Stromal cell of bone marrow (primary cell): ENCODE results near the gene STK32C.

Experiments used
- DNase-seq: peaks from one replicate; pipeline ENCODE4 v3.0.0-alpha.2; 2012; ENCODE audit warnings: low read depth

The STK32C gene

GRCh38 chr10:132184816-132185593 is 122.7 kb downstream of the STK32C start:
- DNase-seq, result no peak

DNA sequence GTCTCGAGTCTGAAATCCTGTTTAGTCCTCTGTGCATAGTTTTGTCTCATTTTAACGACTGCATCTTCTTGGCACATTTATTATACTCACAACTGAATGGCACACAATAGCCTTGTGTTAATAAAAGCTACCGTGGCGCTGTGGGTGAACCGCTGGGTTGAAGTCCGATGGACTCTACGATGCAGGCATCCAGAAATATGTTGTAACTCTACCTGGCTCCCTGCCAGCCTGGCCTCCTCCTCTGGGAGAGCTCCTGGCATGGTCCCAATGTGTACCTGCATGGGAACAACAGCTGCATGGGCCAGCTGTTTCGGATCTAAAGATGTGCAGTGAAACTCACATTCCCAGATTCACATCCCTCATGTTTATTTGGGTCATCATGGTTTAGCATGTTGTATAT is 124.7 kb downstream of the STK32C start:
- DNase-seq, result no peak

DNA sequence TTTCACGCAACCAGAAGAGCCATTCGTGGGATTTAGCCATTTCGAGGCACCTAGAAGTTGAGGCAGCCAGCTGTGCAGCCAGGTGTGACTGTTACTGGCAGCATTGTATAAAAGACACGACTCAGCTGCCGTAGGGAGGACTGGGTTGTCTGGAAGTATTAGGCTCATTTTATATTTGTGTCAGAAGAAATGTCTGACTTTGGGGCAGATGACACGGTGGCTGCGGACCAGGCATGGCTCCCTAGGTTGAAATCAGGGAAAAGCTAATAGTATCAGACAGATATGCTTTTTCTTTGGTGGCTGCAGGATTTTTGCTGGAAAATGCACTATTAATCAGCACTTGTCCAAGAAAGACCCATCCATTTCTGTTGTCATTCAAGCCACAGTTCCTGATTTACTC is 125.2 kb downstream of the STK32C start:
- DNase-seq, result no peak

DNA sequence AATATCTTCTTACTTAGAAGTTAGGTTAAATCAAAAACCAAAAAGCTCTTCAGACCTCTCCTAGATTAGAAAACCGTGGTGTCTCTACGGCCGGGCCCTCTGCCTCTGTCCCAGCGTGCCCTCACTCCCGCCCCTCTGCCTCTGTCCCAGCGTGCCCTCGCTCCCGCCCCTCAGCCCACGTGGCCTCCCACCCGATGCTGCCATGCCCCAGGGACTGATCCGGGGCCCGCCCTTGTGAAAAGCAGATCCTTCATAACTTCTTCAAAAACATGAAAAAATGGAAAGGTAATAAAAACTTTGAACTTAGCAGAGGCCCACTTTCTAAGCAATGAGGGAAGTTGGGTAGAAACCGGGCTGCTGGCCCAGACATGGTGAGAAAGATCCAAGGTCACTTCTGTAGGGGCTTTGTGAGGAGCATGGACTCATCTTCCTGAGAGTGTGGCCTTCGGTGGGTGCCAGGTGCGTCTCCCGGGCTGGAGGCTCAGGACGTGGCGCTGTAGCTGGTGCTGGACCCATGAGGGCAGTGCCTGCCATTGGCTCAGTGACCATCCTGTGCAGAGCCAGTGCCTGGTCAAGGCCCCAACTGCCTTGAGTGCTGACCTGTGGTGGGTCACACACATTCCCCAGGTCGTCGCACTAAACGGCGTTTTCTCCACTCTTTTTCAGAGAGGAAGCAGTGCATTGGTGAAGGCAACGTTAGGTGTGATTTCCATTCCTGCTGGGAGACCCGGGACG is 125.9 kb downstream of the STK32C start:
- DNase-seq, result no peak

DNA sequence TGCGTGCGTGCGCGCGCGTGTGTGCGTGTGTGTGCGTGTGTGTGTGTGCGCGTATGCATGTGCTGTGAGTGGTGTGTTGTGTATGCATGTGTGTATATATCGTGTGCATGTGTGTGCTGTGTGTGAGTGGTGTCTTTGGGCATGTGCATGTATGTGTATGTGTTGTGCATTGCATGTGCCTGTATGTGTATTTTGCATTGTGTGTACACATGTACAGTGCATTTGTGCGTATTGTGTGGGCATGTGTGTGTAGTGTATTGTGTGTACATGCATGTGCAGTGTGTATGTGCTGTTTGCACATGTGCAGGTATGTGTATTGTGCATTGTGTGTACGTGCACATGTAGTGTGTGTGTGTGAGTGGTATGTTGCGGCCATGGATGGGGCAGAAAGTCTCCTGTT is 127.0 kb downstream of the STK32C start:
- no peak for DNase-seq

GRCh38 chr10:132179551-132180392 is 128.0 kb downstream of the STK32C start:
- DNase-seq, result no peak

GRCh38 chr10:132178672-132179545 is 128.8 kb downstream of the STK32C start:
- DNase-seq, result no peak

DNA sequence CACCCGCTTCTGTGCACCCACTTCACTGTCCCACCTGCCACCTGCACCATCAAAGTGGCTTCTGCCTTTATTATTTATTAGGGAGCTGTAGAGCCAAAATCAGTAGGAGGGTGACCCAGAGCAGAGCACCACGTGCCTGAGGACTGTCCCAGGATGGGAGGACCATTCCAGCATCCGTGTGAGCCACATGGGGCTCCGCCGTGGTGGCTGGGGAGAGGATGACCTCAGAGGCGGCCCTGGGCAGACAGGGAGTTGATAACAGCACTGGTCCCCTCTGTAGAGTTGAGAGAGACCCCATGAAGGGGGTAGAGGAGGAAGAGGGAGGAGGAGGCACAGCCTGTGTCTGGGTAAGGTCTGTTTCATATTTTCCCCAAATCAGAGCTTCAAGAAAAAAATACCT is 129.7 kb downstream of the STK32C start:
- DNase-seq, result no peak

DNA sequence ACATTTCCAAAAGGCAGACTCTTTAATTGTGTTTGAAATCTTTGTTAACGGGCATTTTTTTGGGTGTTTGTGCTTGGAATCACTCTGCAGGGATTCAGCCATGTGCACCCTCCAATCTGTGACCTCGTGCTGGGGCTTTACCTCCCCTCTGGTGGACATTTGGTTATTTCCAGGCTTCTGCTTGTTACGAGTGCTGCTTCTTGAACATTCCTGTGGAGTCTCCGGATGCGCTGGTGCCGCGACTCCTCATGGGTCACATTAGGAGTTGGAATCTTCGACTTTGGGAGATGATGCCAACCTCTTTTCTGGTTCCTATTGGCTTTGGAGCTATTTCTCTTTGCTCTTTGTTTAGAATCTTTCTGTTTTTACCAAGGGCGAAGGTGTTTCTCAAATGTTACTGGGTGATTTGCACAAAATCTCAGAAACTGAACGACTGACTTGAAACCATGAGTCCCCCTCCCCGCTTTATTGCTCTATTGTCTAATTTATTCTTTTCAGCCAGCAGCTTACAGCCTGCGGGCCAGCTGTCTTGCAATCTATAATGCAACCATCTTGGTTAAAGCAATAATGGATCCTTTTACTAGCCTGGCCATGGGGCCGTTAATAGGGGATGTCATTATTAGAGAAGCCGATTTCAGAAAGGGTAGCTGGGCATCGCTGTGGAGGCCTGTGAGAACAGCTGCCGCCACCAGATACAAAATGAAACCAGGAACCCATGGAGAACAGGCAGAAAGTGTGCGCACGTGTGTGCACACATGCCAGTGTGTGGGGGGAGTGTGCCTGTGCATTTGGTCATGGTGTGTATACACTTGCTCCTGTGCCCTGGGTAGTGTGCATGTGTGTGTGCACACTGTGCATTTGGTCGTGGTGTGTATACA is 130.9 kb downstream of the STK32C start:
- DNase-seq, result no peak

- no peak for DNase-seq
Measured at GRCh38 chr10:132175907-132176581, 131.7 kb downstream of the STK32C start.

DNA sequence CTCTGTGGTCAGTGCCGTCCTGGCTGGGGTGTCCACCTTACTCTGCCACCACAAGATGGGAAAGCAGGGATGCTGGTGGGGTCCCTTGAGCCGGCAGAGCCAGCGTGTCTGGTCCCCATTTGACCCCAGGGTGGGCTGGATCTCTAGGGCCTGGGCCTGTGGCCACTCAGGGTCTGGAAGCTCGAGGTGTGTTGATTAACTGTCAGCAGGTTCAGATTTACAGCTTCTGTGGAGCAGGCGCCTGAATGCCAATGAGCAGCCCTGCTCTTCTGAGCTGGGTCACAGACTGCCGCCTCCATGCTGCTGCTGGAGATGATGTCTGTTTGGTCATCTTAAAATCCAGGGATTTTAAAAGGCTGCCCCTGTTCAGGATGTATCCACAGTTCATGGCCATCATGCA is 132.3 kb downstream of the STK32C start:
- DNase-seq, result no peak

DNA sequence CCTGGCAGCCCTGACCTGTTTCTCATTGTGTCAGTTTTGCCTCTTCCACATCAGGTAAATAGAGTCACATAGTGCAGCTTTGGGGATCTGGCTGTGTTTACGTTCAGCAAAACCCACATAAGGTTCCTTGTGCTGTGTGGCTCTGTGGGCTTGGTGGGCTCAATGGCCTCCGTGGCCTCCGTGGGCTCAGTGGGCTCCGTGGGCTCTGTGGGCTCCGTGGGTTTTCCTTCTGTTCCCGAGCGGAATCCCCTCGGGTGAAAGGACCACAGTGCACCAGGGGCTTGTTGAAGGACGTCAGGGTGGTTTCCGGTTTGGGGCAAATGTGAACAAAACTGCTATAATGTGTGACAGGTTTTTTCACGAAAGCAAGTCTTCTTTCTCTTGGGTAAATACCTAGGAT is 133.5 kb downstream of the STK32C start:
- DNase-seq, result no peak

DNA sequence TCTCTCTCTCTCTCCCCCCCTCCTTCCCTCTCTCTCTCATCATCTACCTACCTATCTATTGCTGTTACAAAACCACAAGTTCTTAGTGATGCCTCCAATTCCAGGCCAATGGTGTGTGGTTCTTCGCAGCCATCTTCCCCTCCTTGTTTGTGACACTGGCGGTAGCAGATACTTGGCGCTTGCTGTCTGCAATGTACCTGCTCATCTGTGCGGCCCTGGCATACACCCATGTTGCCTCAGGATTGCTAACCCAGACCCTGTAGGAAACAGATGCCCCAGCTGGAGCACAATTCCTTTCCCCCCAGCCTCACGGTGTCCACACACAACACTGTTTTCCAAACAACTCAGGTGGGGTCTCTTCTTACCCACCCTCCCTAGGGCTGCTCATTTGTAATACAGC is 134.6 kb downstream of the STK32C start:
- no peak for DNase-seq

- DNase-seq, result no peak
Measured at GRCh38 chr10:132172091-132173066, 135.4 kb downstream of the STK32C start.

DNA sequence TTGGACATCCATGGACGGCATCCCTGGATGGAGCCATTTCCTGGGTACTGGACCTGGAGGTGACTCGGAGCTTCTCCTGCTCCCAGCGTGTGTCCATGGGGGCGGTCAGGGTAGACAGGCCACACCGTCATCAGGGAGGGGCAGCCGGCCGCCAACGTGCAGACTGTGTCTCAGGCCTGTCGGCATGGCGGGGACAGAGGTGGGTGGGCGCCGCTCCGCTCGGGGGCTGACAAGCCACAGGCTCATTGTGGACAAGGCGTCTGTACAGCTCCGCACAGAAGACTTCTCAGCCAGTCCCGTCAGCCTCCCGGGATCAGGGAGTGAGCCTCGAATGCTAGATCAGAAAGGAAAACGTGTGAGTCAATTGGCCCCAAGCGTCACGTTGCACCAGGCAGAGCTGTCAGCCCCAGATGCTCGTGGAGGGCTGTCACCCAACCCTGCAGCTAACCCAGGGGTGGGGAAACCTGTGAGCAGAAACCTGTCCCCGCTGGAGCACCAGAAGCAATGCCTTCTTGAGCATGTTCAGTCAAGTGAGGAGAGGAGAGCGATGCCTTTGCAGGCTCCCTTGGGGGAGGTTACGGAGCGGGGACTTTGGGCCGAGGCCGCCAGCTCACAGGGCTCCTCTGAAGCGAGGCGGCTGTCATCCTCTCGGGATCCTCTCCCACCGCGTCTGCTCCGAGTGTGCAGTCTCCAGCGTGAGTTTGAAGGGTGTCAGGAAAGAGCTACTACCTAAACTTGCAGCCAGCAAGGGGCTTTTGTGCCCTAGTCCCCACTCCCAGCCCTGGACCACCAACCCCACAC is 137.0 kb downstream of the STK32C start:
- DNase-seq, result no peak

DNA sequence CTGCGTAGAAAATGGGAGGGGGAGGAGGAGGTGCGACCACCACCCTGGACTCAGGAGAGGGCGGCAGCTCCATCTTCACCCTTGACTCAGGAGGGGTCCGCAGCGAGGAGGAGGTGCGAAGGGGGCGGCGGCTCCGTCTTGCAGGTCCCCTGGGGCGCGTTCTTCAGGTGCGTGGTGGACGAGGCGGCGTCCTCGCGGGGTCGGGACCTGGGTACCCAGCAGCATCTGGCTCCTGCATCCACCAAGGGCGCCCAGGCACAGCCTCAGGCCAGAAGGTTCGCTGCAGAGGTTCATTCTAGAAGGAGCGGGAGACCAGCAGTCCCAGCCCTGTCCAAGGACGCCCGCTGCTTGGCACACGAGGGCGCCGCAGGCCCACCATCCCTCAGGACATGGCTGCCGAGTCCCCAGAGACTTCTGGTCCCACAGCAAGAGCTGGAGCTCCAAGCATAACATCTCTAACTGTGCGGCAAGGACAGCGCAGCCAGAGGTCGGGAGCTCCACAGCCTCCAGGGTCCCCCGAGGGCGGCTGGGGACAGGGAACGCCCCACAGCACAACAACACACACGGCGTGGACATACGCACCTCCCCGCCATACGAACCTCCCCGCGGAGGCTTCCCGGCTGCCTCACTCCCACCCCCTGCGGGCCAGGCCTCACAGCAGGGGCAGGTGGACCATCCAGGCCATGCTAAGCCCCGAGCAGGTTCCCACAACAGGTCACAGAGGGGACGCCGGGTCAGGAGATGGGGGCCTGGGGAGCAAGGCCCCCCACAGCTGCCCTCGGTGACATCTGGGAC is 137.8 kb downstream of the STK32C start:
- DNase-seq, result no peak
